HG03103 (cell line): ENCODE results near the gene ZNF337.
"Not testable (repeated sequence)": the region's sequence is repeated elsewhere in the genome, so short reads cannot be mapped to it uniquely, and the experiment has no call there.

Experiments used
- ATAC-seq: cut with Tn5 transposase; IDR thresholded peaks from one replicate; pipeline ENCODE4 v1.9.1; 2021; ENCODE audit warnings: low read depth; ENCODE audit not compliant: unreplicated experiment

Gene ZNF337

GRCh38 chr20:25630615-25631014 is 66.0 kb downstream of the ZNF337 start:
- ATAC-seq, result not testable (repeated sequence)

GRCh38 chr20:25629816-25630499 is 66.7 kb downstream of the ZNF337 start:
- ATAC-seq, result no peak

- no peak for ATAC-seq
These were observed 69.9 kb downstream of the ZNF337 start for GRCh38 chr20:25626779-25627178.

GRCh38 chr20:25624500-25624939 is 72.1 kb downstream of the ZNF337 start:
- ATAC-seq, result no peak
